Measurements from ENCODE around the gene CPNE2. TPM values are rescaled to one million over a fixed set of nuclear protein-coding genes. Genes with fewer than 3 reads are reported as not detected.

The CPNE2 gene
- total RNA-seq, 1 donor from 2014 or later: 64.5 TPM

GRCh38 chr16:57167538-57167937 lies 75.2 kb downstream of the CPNE2 start:
- no peak overlapping the region for H3K4me3 ChIP-seq
- H3K36me3 ChIP-seq: peaks cover 82% of the 10 kb centered on the region
- ATAC-seq (no peak), DNase-seq (no peak)
- no peaks in the 10 kb centered on the region for H3K9me3 ChIP-seq
- no peaks in the 10 kb centered on the region for H3K27me3 ChIP-seq
- H3K4me1 ChIP-seq: peaks cover 22% of the 10 kb centered on the region
- TF ChIP-seq, protein P1, sequence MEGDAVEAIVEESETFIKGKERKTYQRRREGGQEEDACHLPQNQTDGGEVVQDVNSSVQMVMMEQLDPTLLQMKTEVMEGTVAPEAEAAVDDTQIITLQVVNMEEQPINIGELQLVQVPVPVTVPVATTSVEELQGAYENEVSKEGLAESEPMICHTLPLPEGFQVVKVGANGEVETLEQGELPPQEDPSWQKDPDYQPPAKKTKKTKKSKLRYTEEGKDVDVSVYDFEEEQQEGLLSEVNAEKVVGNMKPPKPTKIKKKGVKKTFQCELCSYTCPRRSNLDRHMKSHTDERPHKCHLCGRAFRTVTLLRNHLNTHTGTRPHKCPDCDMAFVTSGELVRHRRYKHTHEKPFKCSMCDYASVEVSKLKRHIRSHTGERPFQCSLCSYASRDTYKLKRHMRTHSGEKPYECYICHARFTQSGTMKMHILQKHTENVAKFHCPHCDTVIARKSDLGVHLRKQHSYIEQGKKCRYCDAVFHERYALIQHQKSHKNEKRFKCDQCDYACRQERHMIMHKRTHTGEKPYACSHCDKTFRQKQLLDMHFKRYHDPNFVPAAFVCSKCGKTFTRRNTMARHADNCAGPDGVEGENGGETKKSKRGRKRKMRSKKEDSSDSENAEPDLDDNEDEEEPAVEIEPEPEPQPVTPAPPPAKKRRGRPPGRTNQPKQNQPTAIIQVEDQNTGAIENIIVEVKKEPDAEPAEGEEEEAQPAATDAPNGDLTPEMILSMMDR (IDR thresholded peaks at IDR 0.05): no peak
- intact Hi-C loops (cut with DNase I): loop anchor here (5.0 kb wide), 1 partner anchor 80 kb away; no protein-coding TSS in a partner anchor
- peak overlapping the region; percentile 48 for H3K27ac ChIP-seq

DNA sequence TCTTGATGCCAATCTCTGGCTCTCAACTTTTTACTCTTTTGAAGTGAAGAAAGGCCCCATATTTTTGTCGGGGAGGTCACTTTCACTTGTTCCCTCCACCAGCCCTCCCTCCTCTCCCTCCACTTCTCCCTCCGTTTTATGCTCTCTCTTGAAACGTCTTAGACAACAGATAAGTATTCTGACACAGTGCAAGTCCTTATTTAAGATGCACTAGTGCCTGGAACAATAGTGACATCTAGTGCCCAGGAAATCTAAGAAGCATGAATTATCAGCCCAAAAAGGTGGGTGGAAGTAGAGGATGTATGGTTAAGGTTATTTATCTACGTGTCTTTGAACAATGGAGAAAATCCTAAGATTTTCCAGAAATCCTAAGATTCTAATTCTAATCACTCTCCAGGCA lies 75.6 kb downstream of the CPNE2 start:
- Histone ChIP-seq H3K4me3 (no peak overlapping the region), H3K4me1 (peaks cover 22% of the 10 kb centered on the region), H3K27ac (peak overlapping the region; percentile 20), H3K36me3 (peaks cover 82% of the 10 kb centered on the region), H3K9me3 (no peaks in the 10 kb centered on the region), H3K27me3 (no peaks in the 10 kb centered on the region)
- intact Hi-C loops (cut with DNase I): loop anchor here (5.0 kb wide), 1 partner anchor 81 kb away; no protein-coding TSS in a partner anchor
- no peak for DNase-seq
- peak; percentile 87 for ATAC-seq
- TF ChIP-seq, protein P1 (IDR thresholded peaks at IDR 0.05): peak; percentile 62

DNA sequence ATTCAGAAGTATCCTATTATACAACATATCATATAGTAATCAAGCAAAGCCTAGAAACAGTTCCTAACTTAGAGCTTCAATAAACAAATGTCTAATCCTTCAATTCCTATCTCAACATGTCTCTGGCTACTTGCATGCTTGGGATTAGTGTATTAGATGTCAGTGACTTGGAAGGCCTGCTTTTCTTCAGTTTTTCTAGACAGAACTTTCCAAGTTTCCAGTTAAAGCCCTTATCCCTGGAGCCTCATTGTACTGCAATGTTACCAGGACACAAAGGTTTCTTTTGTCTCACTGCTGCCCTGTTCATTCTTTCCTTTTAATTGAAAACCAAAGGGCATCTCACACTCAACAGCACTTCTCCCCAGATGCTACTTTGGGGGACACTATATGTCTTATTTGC lies 76.9 kb downstream of the CPNE2 start:
- Histone ChIP-seq H3K4me3 (no peak overlapping the region), H3K27me3 (no peaks in the 10 kb centered on the region), H3K36me3 (peaks cover 77% of the 10 kb centered on the region), H3K9me3 (no peaks in the 10 kb centered on the region), H3K27ac (no peak overlapping the region), H3K4me1 (peaks cover 22% of the 10 kb centered on the region)
- TF ChIP-seq, protein P1 (IDR thresholded peaks at IDR 0.05): no peak
- intact Hi-C loops (cut with DNase I): loop anchor here (5.0 kb wide), 1 partner anchor 82 kb away; no protein-coding TSS in a partner anchor
- DNase-seq (no peak), ATAC-seq (no peak)

- Histone ChIP-seq H3K27me3 (no peaks in the 10 kb centered on the region), H3K4me1 (peaks cover 10% of the 10 kb centered on the region), H3K27ac (no peak overlapping the region), H3K36me3 (peaks cover 52% of the 10 kb centered on the region), H3K4me3 (no peak overlapping the region), H3K9me3 (no peaks in the 10 kb centered on the region)
- no peak for ATAC-seq
- TF ChIP-seq, protein P1 (IDR thresholded peaks at IDR 0.05): no peak
- intact Hi-C loops (cut with DNase I): no loop called here
- no peak for DNase-seq
These were observed 80.4 kb downstream of the CPNE2 start for GRCh38 chr16:57172721-57173290.

DNA sequence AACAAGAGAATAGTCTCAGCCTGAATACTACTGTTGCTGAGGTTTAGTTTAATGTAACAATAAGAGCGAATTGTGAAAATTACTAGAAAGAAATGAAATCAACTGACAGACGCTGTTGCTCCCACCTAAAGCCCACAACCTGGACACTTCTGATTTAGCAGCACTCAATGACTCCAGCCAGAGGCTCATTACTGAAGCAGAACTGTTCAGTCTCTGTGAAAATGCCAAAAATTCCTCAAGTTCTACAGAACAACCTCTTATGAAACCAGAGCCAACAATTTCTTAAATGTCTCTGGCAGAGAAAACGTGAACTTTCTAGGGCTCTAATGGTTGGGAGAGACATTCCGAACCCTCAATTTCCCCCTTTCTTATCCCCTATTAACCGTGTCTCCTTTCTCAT lies 83.5 kb downstream of the CPNE2 start:
- ATAC-seq (peak; percentile 43), DNase-seq (no peak)
- H3K4me1 ChIP-seq: peaks cover 19% of the 10 kb centered on the region
- no peak overlapping the region for H3K27ac ChIP-seq
- H3K36me3 ChIP-seq: peaks cover 32% of the 10 kb centered on the region
- H3K4me3 ChIP-seq: no peak overlapping the region
- TF ChIP-seq, protein P1 (IDR thresholded peaks at IDR 0.05): no peak
- no peaks in the 10 kb centered on the region for H3K27me3 ChIP-seq
- intact Hi-C loops (cut with DNase I): no loop called here
- no peaks in the 10 kb centered on the region for H3K9me3 ChIP-seq
